A549 (cell line): ENCODE data around the gene COPS4. TPM values are rescaled to one million over a fixed set of nuclear protein-coding genes. Genes with fewer than 3 reads are reported as not detected.
A peak's percentile ranks its signal among the peaks of the same experiment; 100 is the strongest.

Experiments used
- ATAC-seq, 2 experiments: fragments of 200-7000 bp in 1 of 2; fragments of >200 bp in 1 of 2; cut with Nextera tagmentation in 1 of 2; cut with Tn5 transposase in 1 of 2; 3 replicates each; pipeline versions ENCODE4 v1.8.0 to v1.9.1; 2018 to 2020; ENCODE audit warnings: mild to moderate bottlenecking in 1 of 2, moderate library complexity in 1 of 2
- CTCF ChIA-PET: fragments of 300-600 bp; sonication (Branson Sonifier 250); formaldehyde crosslinking; extraction: SDS; loops from one replicate; lab custom pipeline; 2021; ENCODE audit warnings: antibody characterized with exemption, inconsistent platforms; lab: Yijun Ruan, JAX
- POLR2A ChIA-PET: fragments of 350-600 bp; formaldehyde crosslinking; extraction: SDS; loops from one replicate; lab custom pipeline; 2021; ENCODE audit warnings: antibody characterized with exemption, inconsistent platforms; lab: Yijun Ruan, JAX
- DNase-seq, 2 experiments: peaks; one replicate each; pipeline versions ENCODE4 v3.0.0 to v3.0.0-alpha.2; 2011 to 2016; ENCODE audit warnings: low read depth in 1 of 2, low spot score in 1 of 2
- FAIRE-seq: peaks from 2 replicates; lab custom pipeline; 2011; peaks lifted over from hg19 to GRCh38; lab: Jason Lieb, UNC
- H3K27ac ChIP-seq, 2 experiments: fragments of >200 bp; sonication (Bioruptor Twin); formaldehyde crosslinking; 3 replicates each; pipeline ENCODE4 v1.5.1; 2016 to 2017
- H3K4me1 ChIP-seq: fragments of >200 bp; sonication (Bioruptor Twin); formaldehyde crosslinking; 3 replicates; pipeline ENCODE4 v1.6.1; 2016
- H3K4me2 ChIP-seq: fragments of >200 bp; sonication (Bioruptor Twin); formaldehyde crosslinking; 3 replicates; pipeline ENCODE4 v1.6.1; 2016
- H3K4me3 ChIP-seq: fragments of >200 bp; sonication (Bioruptor Twin); formaldehyde crosslinking; 3 replicates; pipeline ENCODE4 v1.5.1; 2016
- H3K9me3 ChIP-seq: fragments of >200 bp; sonication (Bioruptor Twin); formaldehyde crosslinking; 3 replicates; pipeline ENCODE4 v1.6.1; 2016
- ATOH8 ChIP-seq: fragments of 250-450 bp; sonication (Bioruptor Pico); IDR thresholded peaks from 2 replicates; pipeline ENCODE4 v1.5.0; 2020; ENCODE audit warnings: low read depth, mild to moderate bottlenecking, moderate library complexity
- BCL3 ChIP-seq: fragments of >200 bp; sonication (Bioruptor Twin); formaldehyde crosslinking; IDR thresholded peaks from 3 replicates; pipeline ENCODE4 v1.6.1; 2016
- CBX2 ChIP-seq: fragments of 200-600 bp; sonication (generic); IDR thresholded peaks from 2 replicates; pipeline ENCODE4 v1.6.1; 2016; ENCODE audit warnings: low read depth, mild to moderate bottlenecking, borderline replicate concordance
- CEBPB ChIP-seq, 2 experiments: fragments of >200 bp in 1 of 2; sonication (Bioruptor Twin) in 1 of 2; formaldehyde crosslinking in 1 of 2; IDR thresholded peaks; 2 replicates each; pipeline ENCODE4 v1.6.1; 2012 to 2016
- CHD2 ChIP-seq: fragments of 150-350 bp; IDR thresholded peaks from 2 replicates; pipeline ENCODE4 v1.6.1; 2014; ENCODE audit warnings: low read length; ENCODE audit not compliant: partially characterized antibody
- CHD4 ChIP-seq: fragments of 200-600 bp; sonication (generic); IDR thresholded peaks from 2 replicates; pipeline ENCODE4 v1.6.1; 2016; ENCODE audit warnings: antibody characterized with exemption, mild to moderate bottlenecking, borderline replicate concordance
- CTCF ChIP-seq: fragments of >200 bp; sonication (Bioruptor Twin); formaldehyde crosslinking; IDR thresholded peaks from 3 replicates; pipeline ENCODE4 v1.5.1; 2016
- EP300 ChIP-seq, 2 experiments: fragments of >200 bp; sonication (Bioruptor Twin); formaldehyde crosslinking; IDR thresholded peaks; 2 replicates in 1 of 2; 3 replicates in 1 of 2; pipeline ENCODE4 v1.6.1; 2016 to 2017
- ESRRA ChIP-seq: fragments of 150-350 bp; IDR thresholded peaks from 2 replicates; pipeline ENCODE4 v1.6.1; 2014; ENCODE audit warnings: mild to moderate bottlenecking, low read length, borderline replicate concordance
- GATA3 ChIP-seq: IDR thresholded peaks from 2 replicates; pipeline ENCODE4 v1.6.1; 2012; ENCODE audit warnings: borderline replicate concordance
- HDAC2 ChIP-seq: fragments of 200-600 bp; sonication (generic); IDR thresholded peaks from 2 replicates; pipeline ENCODE4 v1.6.1; 2016
- HES2 ChIP-seq: fragments of >200 bp; sonication (Bioruptor Twin); formaldehyde crosslinking; IDR thresholded peaks from 2 replicates; pipeline ENCODE4 v1.6.1; 2016
- HEYL ChIP-seq: fragments of 250-450 bp; sonication (Bioruptor Pico); IDR thresholded peaks from 2 replicates; pipeline ENCODE4 v1.8.0; 2021; ENCODE audit warnings: mild to moderate bottlenecking, moderate library complexity
- HOXA7 ChIP-seq: fragments of 250-450 bp; sonication (Bioruptor Pico); IDR thresholded peaks from 2 replicates; pipeline ENCODE4 v1.5.0; 2020; ENCODE audit warnings: mild to moderate bottlenecking, moderate library complexity
- HOXB13 ChIP-seq: fragments of 250-450 bp; sonication (Bioruptor Pico); IDR thresholded peaks from 2 replicates; pipeline ENCODE4 v1.5.0; 2020; ENCODE audit warnings: low read depth, mild to moderate bottlenecking, moderate library complexity
- KDM5A ChIP-seq: fragments of 200-600 bp; sonication (generic); IDR thresholded peaks from 2 replicates; pipeline ENCODE4 v1.6.1; 2016; ENCODE audit warnings: antibody characterized with exemption, mild to moderate bottlenecking
- MAFK ChIP-seq: fragments of 450-650 bp; IDR thresholded peaks from 2 replicates; pipeline ENCODE4 v1.6.1; 2014; ENCODE audit not compliant: partially characterized antibody
- MAX ChIP-seq: IDR thresholded peaks from 2 replicates; pipeline ENCODE4 v1.6.1; 2012
- MYC ChIP-seq: IDR thresholded peaks from 2 replicates; pipeline ENCODE4 v1.6.1; 2012; ENCODE audit warnings: mild to moderate bottlenecking, inconsistent platforms, low read length, improper control_type of control experiment, borderline replicate concordance
- NFE2L2 ChIP-seq: fragments of 150-350 bp; conservative IDR thresholded peaks from 2 replicates; pipeline ENCODE4 v1.6.1; 2014; ENCODE audit warnings: low read length
- PHF8 ChIP-seq: fragments of 200-600 bp; sonication (generic); IDR thresholded peaks from 2 replicates; pipeline ENCODE4 v1.6.1; 2016; ENCODE audit warnings: low read depth, mild to moderate bottlenecking, antibody characterized with exemption, moderate library complexity, borderline replicate concordance
- POLR2A ChIP-seq: IDR thresholded peaks from 2 replicates; pipeline ENCODE4 v1.6.1; 2012; ENCODE audit warnings: mild to moderate bottlenecking, low read length
- POLR2AphosphoS2 ChIP-seq: conservative IDR thresholded peaks from 2 replicates; pipeline ENCODE4 v1.6.1; 2012; ENCODE audit warnings: low read length, improper control_type of control experiment, inconsistent platforms
- RAD21 ChIP-seq, 2 experiments: fragments of >200 bp in 1 of 2; sonication (Bioruptor Twin) in 1 of 2; formaldehyde crosslinking in 1 of 2; IDR thresholded peaks in 1 of 2; conservative IDR thresholded peaks in 1 of 2; 2 replicates in 1 of 2; 3 replicates in 1 of 2; pipeline ENCODE4 v1.6.1; 2012 to 2018; ENCODE audit warnings: inconsistent platforms in 1 of 2
- RARB ChIP-seq: fragments of 250-450 bp; sonication (Bioruptor Pico); IDR thresholded peaks from 2 replicates; pipeline ENCODE4 v1.8.0; 2021; ENCODE audit warnings: mild to moderate bottlenecking, moderate library complexity
- RCOR1 ChIP-seq: fragments of 150-350 bp; IDR thresholded peaks from 2 replicates; pipeline ENCODE4 v1.6.1; 2014; ENCODE audit warnings: antibody characterized with exemption, low read length, low read depth
- RNF2 ChIP-seq: fragments of 200-600 bp; sonication (generic); IDR thresholded peaks from 2 replicates; pipeline ENCODE4 v1.6.1; 2016; ENCODE audit warnings: low read depth, mild to moderate bottlenecking, antibody characterized with exemption, moderate library complexity, borderline replicate concordance
- SMC3 ChIP-seq: fragments of >200 bp; sonication (Bioruptor Twin); formaldehyde crosslinking; IDR thresholded peaks from 3 replicates; pipeline ENCODE4 v1.6.1; 2018; ENCODE audit warnings: inconsistent platforms
- ZFP36 ChIP-seq: fragments of 450-650 bp; IDR thresholded peaks from 2 replicates; pipeline ENCODE4 v1.6.1; 2014; ENCODE audit warnings: borderline replicate concordance; ENCODE audit not compliant: partially characterized antibody
- ZNF302 ChIP-seq: fragments of 250-450 bp; sonication (Bioruptor Pico); IDR thresholded peaks from 2 replicates; pipeline ENCODE4 v1.9.0; 2021; ENCODE audit warnings: inconsistent platforms, mild to moderate bottlenecking, moderate library complexity
- WGBS: methylation state at CpG from one replicate; pipeline ENCODE4 v1.1.6; 2017; ENCODE audit errors: missing lambda C conversion rate; 5-methylcytosine and 5-hydroxymethylcytosine counted together
- polyA plus RNA-seq, 4 experiments: library from polyadenylated mRNA; depleted of rRNA in 3 of 4; stranded (reverse); fragments of >200 nt; fragmentation: RNase III in 1 of 4; extraction: RNeasy Plus Mini Kit Qiagen cat#74134 plus additional on column Dnase treatment in 1 of 4; gene quantifications; 2 replicates in 3 of 4; 3 replicates in 1 of 4; pipeline ENCODE4 v1.2.3, GENCODE V29; 2011 to 2017

Gene COPS4
- polyA plus RNA-seq, 2 of the 4 experiments (the other 2 are of a cell fraction) = 36.5 to 36.8 TPM

- POLR2A ChIA-PET = interaction anchor here (0.7 kb wide), 1 partner anchor 214 kb away, joined by 3 read pairs; the partner anchor contains the start of gene COQ2
- CTCF ChIA-PET = interaction anchor here (0.7 to 2.5 kb wide), 6 partner anchors 10 to 190 kb away, joined by 3 to 11 read pairs (median 3); no protein-coding TSS in a partner anchor
- no peak for DNase-seq
- FAIRE-seq = no peak
- ATAC-seq = no peak
- H3K4me2 ChIP-seq = peak overlapping the region; percentile 17; the same call in 1 of the 3 replicates
- WGBS = 67% methylated on average over 1 of the region's 1 CpG
- peaks cover 39% of the 10 kb centered on the region for H3K4me1 ChIP-seq
- peak overlapping the region in 1 of 2 experiments; percentile 28; a peak in 1 of 6 replicates for H3K27ac ChIP-seq
- H3K4me3 ChIP-seq = no peak overlapping the region
- H3K9me3 ChIP-seq = no peaks in the 10 kb centered on the region
- no peak for TF ChIP-seq MAX
- no peak for TF ChIP-seq CHD4
- TF ChIP-seq KDM5A = no peak
- TF ChIP-seq MAFK = no peak
- no peak for TF ChIP-seq HOXB13
- no peak for TF ChIP-seq PHF8
- no peak for TF ChIP-seq MYC
- no peak for TF ChIP-seq CTCF
- no peak for TF ChIP-seq ESRRA
- no peak for TF ChIP-seq NFE2L2
- no peak for TF ChIP-seq ATOH8 (CRISPR knock-in tag)
- no peak for TF ChIP-seq CHD2
- no peak for TF ChIP-seq GATA3
- no peak for TF ChIP-seq RARB
- no peak for TF ChIP-seq HOXA7 (CRISPR knock-in tag)
- no peak for TF ChIP-seq CBX2
- no peak for TF ChIP-seq POLR2A
- TF ChIP-seq RCOR1 = no peak
Measured at GRCh38 chr4:83071116-83071515, 36.1 kb downstream of the COPS4 start.

GRCh38 chr4:83074086-83074704 lies 39.2 kb downstream of the COPS4 start:
- ATAC-seq = peak in 1 of 2 experiments; percentile 78; a peak in 4 of 6 replicates
- WGBS = 72% methylated on average over 10 of the region's 10 CpGs
- TF ChIP-seq RARB (no peak), GATA3 (no peak), CHD4 (no peak), CEBPB (IDR thresholded peaks at IDR 0.05) (no peak), ESRRA (no peak), ZNF302 (CRISPR knock-in tag) (no peak), EP300 (IDR thresholded peaks at IDR 0.05) (no peak), ZFP36 (no peak), HES2 (no peak), RAD21 (conservative IDR thresholded peaks at IDR 0.05 in 1 of 2, IDR thresholded peaks at IDR 0.05 in 1 of 2) (peak; percentile 56 to 63), POLR2AphosphoS2 (no peak), CTCF (peak; percentile 61), PHF8 (no peak), SMC3 (peak; percentile 62), BCL3 (no peak), HDAC2 (no peak), HEYL (CRISPR knock-in tag) (no peak), RNF2 (no peak), NFE2L2 (no peak), POLR2A (no peak)

More at GRCh38 chr4:83074086-83074704, 39.2 kb downstream of the COPS4 start:
- Histone ChIP-seq H3K27ac (no peak overlapping the region), H3K4me3 (no peak overlapping the region), H3K9me3 (no peaks in the 10 kb centered on the region), H3K4me2 (0 out of 3 replicates have a peak overlapping the region, but pooled peaks have one; percentile 9), H3K4me1 (peaks cover 20% of the 10 kb centered on the region)
- FAIRE-seq (no peak), DNase-seq (peak; percentile 32 to 81)
- POLR2A ChIA-PET = interaction anchor here (0.6 kb wide), 1 partner anchor 36 kb away, joined by 4 read pairs; no protein-coding TSS in a partner anchor
- CTCF ChIA-PET = interaction anchor here (0.6 to 3.0 kb wide), 18 partner anchors 9 to 209 kb away, joined by 3 to 19 read pairs (median 5); partner anchors contain the start of gene COQ2
